HG03520 (cell line): ENCODE measurements around the gene RNASEH2C.
"Not testable (repeated sequence)": the region's sequence is repeated elsewhere in the genome, so short reads cannot be mapped to it uniquely, and the experiment has no call there.

Source experiments
- ATAC-seq: cut with Tn5 transposase; IDR thresholded peaks from one replicate; pipeline ENCODE4 v1.9.1; 2021; ENCODE audit warnings: mild to moderate bottlenecking, moderate library complexity; ENCODE audit not compliant: unreplicated experiment

The RNASEH2C gene

GRCh38 chr11:65720211-65720934 lies at the start of gene RNASEH2C:
Gene RNASEH2C, minus strand, starts transcription at chr11:65720798. Its CDS starts 40 bp downstream, at chr11:65720758.
- ATAC-seq, result peak; percentile 62

GRCh38 chr11:65767806-65768205 lies 47.2 kb upstream of the RNASEH2C start:
- not testable (repeated sequence) for ATAC-seq

DNA sequence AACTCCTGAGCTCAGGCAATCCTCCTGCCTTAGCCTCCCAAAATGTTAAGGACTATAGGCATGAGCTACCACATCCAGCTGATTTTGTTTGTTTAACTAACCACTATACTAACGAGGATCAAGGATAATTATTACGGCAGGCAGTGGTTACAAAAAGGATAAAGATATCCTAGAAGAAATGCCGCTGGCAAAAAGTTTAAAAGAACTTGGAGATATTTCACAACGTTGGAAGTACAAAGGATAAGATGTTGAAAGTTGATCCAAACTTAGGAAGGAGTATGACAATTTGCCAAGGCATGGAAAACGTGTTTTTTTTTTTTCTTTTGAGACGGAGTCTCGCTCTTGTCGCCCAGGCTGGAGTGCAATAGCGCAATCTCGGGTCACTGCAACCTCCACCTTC lies 46.8 kb upstream of the RNASEH2C start:
- no peak for ATAC-seq

DNA sequence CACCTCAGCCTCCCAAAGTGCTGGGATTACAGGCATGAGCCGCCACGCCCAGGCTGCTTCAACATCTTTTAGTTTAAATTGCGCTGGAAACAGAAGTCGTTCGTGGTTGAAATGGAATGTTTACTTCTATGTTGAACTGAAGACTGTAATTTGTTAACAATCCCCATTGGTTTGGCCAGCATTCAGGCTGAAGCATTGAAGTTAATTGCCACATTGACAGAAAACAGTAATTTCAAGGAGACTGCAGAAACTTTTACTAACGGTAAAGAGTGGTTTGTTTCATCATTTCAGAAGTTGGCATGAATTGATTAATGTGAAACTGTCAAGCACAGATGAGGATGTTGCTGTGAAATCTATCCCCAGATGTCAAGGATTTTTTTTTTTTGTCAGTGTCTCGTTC lies 45.9 kb upstream of the RNASEH2C start:
- no peak for ATAC-seq

DNA sequence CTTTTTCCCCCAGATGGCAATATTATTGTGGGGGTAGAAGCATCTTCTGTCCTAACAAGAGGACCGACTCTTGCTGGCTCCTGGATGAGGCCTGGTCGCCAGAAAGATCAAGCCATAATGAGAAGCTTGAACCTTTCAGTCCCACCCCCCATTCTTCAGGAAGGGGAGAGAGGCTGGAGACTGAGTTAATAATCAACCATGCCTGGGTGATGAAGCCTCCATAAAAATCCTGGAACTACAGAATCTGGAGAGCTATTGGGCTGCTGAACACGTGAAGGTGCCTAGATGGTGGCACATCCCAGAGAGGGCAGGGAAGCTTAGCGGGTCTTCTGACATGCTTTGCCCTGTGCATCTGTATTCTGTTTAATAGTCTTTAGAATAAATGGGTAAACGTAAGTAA lies 43.8 kb upstream of the RNASEH2C start:
- no peak for ATAC-seq

DNA sequence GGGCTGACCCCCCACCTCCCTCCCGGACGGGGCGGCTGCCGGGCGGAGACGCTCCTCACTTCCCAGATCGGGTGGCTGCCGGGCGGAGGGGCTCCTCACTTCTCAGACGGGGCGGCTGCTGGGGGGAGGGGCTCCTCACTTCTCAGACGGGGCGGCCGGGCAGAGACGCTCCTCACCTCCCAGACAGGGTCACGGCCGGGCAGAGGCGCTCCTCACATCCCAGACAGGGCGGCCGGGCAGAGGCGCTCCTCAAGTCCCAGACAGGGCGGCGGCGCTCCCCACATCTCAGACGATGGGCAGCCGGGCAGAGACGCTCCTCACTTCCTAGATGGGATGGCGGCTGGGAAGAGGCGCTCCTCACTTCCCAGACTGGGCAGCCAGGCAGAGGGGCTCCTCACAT lies 42.2 kb upstream of the RNASEH2C start:
- not testable (repeated sequence) for ATAC-seq

- ATAC-seq, result not testable (repeated sequence)
Observed at GRCh38 chr11:65762169-65762568, 41.6 kb upstream of the RNASEH2C start.

- ATAC-seq, result no peak
Observed at GRCh38 chr11:65745049-65745448, 24.5 kb upstream of the RNASEH2C start.

- ATAC-seq, result no peak
Observed at GRCh38 chr11:65744699-65745042, 24.1 kb upstream of the RNASEH2C start.

DNA sequence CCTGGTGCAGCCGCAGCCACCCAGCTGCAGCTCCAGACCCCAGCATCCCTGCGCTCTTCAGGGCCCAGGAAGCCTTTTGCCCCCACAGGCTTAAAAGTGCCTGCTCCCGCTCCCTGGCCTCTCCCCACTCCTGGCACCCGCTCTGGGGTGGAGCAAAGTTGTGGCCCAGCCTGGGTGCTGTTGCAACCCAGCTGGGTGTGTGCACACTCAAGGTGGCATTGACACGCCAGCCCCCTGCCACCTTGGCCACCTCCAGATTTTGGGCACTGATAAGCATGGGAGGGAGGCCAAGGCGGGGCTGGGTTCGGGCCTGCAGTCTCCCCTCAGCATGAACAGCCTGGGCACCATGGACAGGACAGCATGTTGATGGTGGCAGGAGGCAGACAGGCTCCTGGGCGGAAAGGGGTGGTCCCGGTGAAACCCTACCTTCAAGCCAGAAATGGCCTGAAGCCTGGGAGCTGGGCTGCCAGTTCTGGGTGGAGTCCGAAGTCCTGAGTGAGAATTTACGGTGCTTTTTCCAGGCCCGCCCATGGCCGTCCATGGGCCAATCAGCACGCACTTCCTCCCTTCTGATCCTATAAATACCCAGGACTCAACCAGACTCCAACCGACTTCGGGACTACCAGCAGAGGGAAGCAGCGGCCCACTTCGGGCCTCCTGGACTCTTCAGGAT lies 23.6 kb upstream of the RNASEH2C start:
- ATAC-seq, result no peak

DNA sequence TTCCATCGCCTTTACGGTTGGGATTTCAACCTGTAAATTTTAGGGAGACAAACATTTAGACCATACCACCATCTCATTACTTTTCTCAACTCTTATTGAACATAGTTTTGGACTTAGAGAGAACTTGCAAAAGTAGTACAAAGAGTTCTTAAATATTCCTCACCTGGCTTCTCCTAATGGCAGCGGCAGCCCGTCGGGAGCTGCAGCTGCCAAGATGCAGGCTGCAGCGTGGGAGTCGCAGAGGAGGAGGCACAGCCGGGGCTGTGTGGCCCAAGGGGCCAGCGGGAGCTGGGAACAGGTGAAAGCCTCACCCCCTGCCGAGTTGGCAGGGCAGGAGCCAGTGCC lies 23.1 kb upstream of the RNASEH2C start:
- no peak for ATAC-seq

- no peak for ATAC-seq
Observed at GRCh38 chr11:65742353-65742752, 21.8 kb upstream of the RNASEH2C start.

DNA sequence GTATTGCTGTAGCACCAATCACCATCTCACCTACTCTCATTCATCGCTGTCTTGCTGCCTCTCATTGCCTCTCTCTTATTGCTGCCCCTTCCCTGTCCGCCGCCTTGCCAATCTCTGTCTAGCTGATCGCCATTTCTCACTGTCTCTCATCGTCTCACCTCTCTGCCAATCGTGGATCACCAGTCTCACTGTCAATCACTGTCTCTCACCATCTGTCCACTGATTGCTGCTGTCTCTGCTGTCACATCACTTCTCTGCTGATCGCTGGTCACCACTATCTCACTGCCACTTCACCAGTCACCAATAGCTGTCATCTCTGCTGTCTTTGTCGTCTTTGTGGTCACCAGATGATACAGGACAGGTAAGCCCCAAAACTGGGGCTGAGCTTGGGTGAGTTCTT lies 20.6 kb upstream of the RNASEH2C start:
- ATAC-seq, result no peak

DNA sequence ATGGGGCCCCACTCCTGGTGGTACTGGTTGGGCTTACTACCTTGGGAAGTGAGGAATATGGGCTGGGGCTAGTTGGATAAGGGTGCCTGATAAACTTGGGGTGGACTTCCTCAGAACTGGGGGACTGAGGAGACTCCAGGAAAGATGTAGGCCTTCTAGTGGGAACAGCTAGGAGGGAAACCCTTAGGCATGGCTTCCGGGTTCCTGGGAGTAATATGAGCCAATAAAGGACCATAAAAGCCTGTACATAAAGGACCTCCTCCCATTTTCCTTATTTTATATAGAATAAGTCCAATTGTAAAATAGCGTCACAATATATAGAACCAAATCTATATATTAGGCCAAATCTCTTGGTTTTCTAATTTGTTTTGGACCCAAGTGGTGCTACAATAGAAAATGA lies 18.4 kb upstream of the RNASEH2C start:
- ATAC-seq, result no peak

DNA sequence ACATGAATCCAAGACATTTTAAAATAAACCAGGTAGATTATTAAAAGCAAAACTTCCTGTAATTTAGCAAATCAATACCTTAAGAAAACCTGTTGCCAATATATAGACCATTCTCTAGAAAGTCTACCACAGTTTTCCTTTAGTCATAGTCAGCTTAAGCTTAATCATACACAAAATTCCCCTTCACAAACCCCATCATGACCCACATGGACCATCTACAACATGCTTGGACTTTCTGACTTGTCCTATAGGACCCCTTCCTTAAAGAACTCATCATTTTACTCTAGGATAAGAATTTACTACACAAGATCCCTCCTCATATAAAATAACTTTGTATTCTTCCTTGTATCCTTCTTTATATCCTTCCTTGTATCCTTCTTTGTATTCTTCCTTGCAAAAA lies 16.2 kb upstream of the RNASEH2C start:
- no peak for ATAC-seq

DNA sequence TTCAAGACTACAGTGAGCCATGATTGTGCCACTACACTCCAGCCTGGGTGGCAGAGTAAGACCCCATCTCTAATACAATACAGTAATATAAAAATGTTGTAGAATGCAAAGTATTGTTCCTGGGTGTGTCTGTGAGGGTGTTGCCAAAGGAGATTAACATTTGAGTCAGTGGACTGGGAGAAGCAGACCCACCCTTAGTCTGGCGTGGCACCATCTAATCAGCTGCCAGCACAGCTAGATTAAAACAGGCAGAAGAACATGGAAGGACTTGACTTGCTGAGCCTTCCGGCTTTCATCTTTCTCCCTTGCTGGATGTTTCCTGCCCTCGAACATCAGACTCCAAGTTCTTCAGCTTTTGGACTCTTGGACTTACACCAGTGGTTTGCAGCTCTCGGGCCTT lies 14.5 kb upstream of the RNASEH2C start:
- not testable (repeated sequence) for ATAC-seq

DNA sequence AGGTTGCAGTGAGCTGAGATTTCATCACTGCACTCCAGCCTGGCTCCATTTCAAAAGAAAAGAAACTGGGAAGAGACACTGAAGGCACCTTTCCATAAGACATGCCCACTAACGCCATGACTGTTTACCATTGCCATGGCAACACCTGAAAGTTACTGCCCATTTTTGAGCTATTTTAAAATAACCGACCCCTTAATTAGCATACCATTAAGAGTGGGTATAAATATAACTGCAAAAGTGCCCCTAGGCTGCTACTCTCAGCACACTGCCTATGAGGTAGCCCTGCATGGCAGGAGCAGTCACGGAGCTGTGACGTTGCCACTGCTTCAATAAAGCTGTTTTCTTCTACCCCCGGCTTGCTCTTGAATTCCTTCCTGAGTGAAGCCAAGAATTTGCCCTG lies 9.9 kb upstream of the RNASEH2C start:
- ATAC-seq, result no peak

DNA sequence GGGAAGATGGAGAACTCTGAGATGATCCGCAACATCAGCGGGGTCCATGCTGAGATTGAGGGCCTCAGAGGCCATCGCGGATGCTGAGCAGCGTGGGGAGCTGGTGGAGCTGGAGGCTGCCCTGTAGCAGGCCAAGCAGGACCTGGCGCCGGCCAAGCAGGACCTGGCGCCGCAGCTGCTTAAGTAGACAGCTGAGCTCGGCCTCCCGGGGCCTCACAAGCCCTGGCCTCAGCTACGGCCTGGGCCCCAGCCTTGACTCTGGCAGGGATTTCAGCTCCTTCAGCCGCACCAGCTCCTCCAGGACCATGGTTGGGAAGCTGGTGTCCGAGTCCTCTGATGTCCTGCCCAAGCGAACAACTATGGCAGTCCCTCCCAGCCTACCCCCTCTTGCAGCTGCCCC lies 7.3 kb upstream of the RNASEH2C start:
- ATAC-seq, result no peak

DNA sequence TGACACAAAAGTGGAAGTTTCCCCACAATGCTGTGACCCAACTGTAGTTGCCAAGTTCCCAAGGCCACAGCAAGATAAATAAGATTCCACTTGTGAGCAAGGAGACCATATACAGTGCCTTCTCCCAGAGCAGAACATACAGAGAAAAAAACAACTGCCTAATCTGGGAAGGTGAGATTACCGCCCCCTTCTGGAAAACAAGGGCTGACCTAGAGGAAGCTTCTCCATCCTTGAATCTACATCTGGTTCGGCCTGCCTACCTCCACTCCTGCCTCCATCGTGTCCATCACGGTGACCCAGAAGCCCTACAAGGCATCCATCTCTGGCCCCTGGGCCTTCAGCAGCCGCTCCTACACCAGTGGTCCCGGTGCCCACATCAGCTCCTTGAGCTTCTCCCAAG lies 6.1 kb upstream of the RNASEH2C start:
- ATAC-seq, result no peak

- ATAC-seq, result no peak
Observed at GRCh38 chr11:65722261-65722660, 1.7 kb upstream of the RNASEH2C start.

GRCh38 chr11:65719871-65720210 lies 757 bp downstream of the RNASEH2C start:
- peak; percentile 13 for ATAC-seq

- ATAC-seq, result no peak
Observed at GRCh38 chr11:65718964-65719492, 1.6 kb downstream of the RNASEH2C start.

DNA sequence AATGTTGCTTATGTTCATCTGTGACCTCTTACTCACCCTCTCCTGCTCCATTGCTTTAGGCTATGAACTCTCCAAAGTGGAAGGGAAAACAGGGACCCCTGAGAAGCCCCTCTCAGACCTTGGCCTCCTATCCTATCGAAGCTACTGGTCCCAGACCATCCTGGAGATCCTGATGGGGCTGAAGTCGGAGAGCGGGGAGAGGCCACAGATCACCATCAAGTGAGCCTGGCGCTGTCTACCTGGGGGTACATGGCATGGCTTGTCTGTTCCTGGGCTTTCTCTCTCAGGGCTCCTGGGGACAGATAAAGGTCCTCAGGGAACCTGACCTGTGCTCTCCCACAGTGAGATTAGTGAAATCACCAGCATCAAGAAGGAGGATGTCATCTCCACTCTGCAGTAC lies 2.1 kb downstream of the RNASEH2C start:
- no peak for ATAC-seq
